ENCODE results near the gene ACOT7. TPM values are rescaled to one million over a fixed set of nuclear protein-coding genes. Genes with fewer than 3 reads are reported as not detected.

The ACOT7 gene
- total RNA-seq, 1 donor from 2014 or later, result 12.7 TPM

GRCh38 chr1:6234502-6235295 lies 158.9 kb downstream of the ACOT7 start:
- TF ChIP-seq, protein P1, sequence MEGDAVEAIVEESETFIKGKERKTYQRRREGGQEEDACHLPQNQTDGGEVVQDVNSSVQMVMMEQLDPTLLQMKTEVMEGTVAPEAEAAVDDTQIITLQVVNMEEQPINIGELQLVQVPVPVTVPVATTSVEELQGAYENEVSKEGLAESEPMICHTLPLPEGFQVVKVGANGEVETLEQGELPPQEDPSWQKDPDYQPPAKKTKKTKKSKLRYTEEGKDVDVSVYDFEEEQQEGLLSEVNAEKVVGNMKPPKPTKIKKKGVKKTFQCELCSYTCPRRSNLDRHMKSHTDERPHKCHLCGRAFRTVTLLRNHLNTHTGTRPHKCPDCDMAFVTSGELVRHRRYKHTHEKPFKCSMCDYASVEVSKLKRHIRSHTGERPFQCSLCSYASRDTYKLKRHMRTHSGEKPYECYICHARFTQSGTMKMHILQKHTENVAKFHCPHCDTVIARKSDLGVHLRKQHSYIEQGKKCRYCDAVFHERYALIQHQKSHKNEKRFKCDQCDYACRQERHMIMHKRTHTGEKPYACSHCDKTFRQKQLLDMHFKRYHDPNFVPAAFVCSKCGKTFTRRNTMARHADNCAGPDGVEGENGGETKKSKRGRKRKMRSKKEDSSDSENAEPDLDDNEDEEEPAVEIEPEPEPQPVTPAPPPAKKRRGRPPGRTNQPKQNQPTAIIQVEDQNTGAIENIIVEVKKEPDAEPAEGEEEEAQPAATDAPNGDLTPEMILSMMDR (IDR thresholded peaks at IDR 0.05), result no peak
- Mint-ChIP-seq H3K4me3 (peak overlapping the region; percentile 90), H3K4me1 (peaks cover 8% of the 10 kb centered on the region), H3K27me3 (peaks cover 10% of the 10 kb centered on the region), H3K36me3 (ENCODE audit: low read depth) (peaks cover 36% of the 10 kb centered on the region), H3K9me3 (no peaks in the 10 kb centered on the region), H3K27ac (no peak overlapping the region)
- ATAC-seq (ENCODE audit: low read depth) (no peak), DNase-seq (no peak)
- CTCF ChIA-PET, result no interaction called here
- POLR2A ChIA-PET, result interaction anchor here (0.6 to 1.0 kb wide), 4 partner anchors 9 to 627 kb away, joined by 3 to 4 read pairs (median 3); no protein-coding TSS in a partner anchor
- intact Hi-C loops (cut with micrococcal nuclease), result loop anchor here (1.0 kb wide), 1 partner anchor 35 kb away; the partner anchor contains the start of gene RPL22

DNA sequence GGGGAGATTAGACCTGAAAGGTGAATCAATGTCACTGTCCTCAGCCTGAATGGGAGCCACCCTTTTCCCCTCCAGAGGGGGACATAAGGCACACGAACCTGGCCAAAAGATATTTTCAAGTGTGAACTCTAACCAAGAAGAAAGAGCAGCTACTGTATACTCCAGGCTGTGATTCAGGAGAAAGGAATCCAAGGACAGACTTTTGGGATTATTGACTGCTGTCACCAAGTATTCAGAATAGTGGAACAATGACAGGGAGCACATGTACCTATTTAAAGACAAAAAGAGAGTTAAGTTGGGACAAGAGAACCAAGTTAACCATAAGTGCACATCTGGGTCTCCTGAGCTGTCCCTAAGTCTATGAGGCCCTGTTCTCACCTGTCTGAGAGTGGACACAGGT lies 160.2 kb downstream of the ACOT7 start:
- DNase-seq, result no peak
- ATAC-seq (ENCODE audit: low read depth), result no peak
- H3K4me1 Mint-ChIP-seq, result peaks cover 8% of the 10 kb centered on the region
- no peak overlapping the region for H3K4me3 Mint-ChIP-seq
- ChIA-PET CTCF (no interaction called here), POLR2A (no interaction called here)
- intact Hi-C loops (cut with micrococcal nuclease), result no loop called here
- peaks cover 36% of the 10 kb centered on the region for H3K36me3 Mint-ChIP-seq (ENCODE audit: low read depth)
- no peaks in the 10 kb centered on the region for H3K9me3 Mint-ChIP-seq
- no peak overlapping the region for H3K27ac Mint-ChIP-seq
- TF ChIP-seq, protein P1 (IDR thresholded peaks at IDR 0.05), result no peak
- H3K27me3 Mint-ChIP-seq, result no peaks in the 10 kb centered on the region

DNA sequence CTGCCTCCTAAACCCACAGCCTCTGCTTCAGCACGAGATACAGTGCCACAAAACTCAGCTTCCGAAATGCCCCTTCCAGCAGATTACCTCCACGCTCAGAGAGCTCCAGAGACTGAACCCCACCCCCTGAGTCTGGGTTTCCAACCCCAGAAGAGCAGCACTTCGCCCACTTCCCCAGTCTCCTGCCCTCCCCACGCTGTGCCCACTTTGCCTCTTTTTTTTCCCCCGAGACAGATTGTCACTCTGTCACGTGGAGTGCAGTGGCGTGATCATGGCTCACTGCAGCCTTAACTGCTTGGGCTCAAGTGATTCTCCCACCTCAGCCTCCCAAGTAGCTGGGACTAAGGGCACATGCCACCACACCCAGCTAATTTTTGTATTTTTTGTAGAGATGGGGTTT lies 167.9 kb downstream of the ACOT7 start:
- Mint-ChIP-seq H3K27me3 (no peaks in the 10 kb centered on the region), H3K27ac (no peak overlapping the region)
- POLR2A ChIA-PET, result interaction anchor here (1.5 kb wide), 1 partner anchor 9 kb away, joined by 4 read pairs; no protein-coding TSS in a partner anchor

DNA sequence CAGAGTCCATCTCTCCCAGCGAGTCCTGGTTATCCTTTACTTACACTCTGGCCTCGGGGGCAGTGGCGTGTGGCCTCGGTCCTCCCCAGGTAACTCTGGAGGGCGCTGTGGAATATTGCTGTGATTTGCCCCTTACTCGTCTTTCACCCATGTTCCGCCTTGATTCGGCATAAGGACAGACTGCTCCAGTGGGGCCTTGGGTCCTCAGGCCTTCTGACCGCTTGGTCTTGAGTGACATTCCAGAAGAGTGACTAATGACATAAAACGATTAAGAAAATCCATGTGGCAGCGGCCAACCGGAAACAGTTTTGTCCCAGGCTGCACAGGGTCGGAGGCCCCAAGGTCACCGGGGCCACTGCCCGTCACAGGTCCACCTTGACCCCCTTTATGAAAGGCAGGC lies 168.8 kb downstream of the ACOT7 start:
- no peaks in the 10 kb centered on the region for H3K4me1 Mint-ChIP-seq
- no peaks in the 10 kb centered on the region for H3K9me3 Mint-ChIP-seq
- no peak overlapping the region for H3K4me3 Mint-ChIP-seq
- DNase-seq (no peak), ATAC-seq (ENCODE audit: low read depth) (no peak)
- H3K27me3 Mint-ChIP-seq, result no peaks in the 10 kb centered on the region
- intact Hi-C loops (cut with micrococcal nuclease), result no loop called here
- ChIA-PET POLR2A (no interaction called here), CTCF (no interaction called here)
- H3K27ac Mint-ChIP-seq, result no peak overlapping the region
- H3K36me3 Mint-ChIP-seq (ENCODE audit: low read depth), result peaks cover 64% of the 10 kb centered on the region
- TF ChIP-seq, protein P1 (IDR thresholded peaks at IDR 0.05), result no peak

More for the DNA sequence above, 167.9 kb downstream of the ACOT7 start:
- TF ChIP-seq, protein P1 (IDR thresholded peaks at IDR 0.05), result no peak
- intact Hi-C loops (cut with micrococcal nuclease), result no loop called here
- Mint-ChIP-seq H3K4me3 (no peak overlapping the region), H3K9me3 (no peaks in the 10 kb centered on the region), H3K4me1 (no peaks in the 10 kb centered on the region), H3K36me3 (ENCODE audit: low read depth) (peaks cover 62% of the 10 kb centered on the region)
- CTCF ChIA-PET, result no interaction called here
- ATAC-seq (ENCODE audit: low read depth) (no peak), DNase-seq (no peak)

- CTCF ChIA-PET, result no interaction called here
- Mint-ChIP-seq H3K9me3 (no peaks in the 10 kb centered on the region), H3K4me3 (no peak overlapping the region), H3K27me3 (no peaks in the 10 kb centered on the region), H3K4me1 (no peaks in the 10 kb centered on the region), H3K27ac (no peak overlapping the region), H3K36me3 (ENCODE audit: low read depth) (peaks cover 63% of the 10 kb centered on the region)
- DNase-seq (no peak), ATAC-seq (ENCODE audit: low read depth) (no peak)
- POLR2A ChIA-PET, result no interaction called here
- intact Hi-C loops (cut with micrococcal nuclease), result no loop called here
- TF ChIP-seq, protein P1 (IDR thresholded peaks at IDR 0.05), result no peak
Observed at GRCh38 chr1:6223617-6224016, 169.9 kb downstream of the ACOT7 start.
